Stimulated activated CD4-positive, alpha-beta T cell treated with anti-CD3 and anti-CD28 coated beads, Interleukin-15, amount 100 ng/mL, for 24 hours (primary cell): ENCODE measurements around the gene SMARCA2.

Source experiments
- DNase-seq: peaks from one replicate; pipeline ENCODE4 v3.0.0-alpha.2; 2020

SMARCA2 gene

DNA sequence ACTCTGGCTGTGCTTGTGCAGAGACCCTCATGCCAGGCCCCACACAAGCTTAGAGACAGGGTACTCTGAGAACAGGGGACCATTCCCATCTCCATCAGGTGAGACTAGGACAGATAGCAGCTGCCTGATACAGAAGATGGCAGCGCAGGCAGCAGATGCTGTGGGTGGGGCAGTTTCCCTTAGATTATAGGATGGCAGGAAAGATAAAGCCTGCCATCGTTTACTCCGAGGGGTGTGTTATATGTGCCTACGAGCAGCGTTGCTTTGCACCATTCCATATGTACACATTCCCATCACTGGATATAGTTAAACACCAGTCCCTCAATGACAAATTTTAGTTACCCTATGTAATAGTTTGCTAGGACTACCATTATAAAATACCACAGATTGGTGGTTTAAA is 135.2 kb downstream of the SMARCA2 start:
- DNase-seq, result no peak

DNA sequence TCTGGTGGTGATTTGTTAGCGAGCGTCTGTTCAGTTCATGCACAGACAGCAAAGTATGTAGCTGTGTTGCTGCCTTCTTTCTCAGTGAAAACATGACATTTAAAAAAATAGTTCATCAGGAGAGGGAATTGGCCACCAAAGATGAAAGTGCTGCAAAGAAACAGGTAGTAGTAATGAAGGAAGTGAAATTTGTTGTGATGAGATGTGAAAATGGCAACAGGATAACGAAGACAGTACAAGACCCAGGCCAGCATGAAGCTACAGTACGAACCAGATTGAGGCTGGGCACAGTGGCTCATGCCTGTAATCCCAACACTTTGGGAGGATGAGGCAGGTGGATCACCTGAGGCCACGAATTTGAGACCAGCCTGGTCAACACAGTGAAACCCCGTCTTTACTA is 136.0 kb downstream of the SMARCA2 start:
- DNase-seq, result no peak

DNA sequence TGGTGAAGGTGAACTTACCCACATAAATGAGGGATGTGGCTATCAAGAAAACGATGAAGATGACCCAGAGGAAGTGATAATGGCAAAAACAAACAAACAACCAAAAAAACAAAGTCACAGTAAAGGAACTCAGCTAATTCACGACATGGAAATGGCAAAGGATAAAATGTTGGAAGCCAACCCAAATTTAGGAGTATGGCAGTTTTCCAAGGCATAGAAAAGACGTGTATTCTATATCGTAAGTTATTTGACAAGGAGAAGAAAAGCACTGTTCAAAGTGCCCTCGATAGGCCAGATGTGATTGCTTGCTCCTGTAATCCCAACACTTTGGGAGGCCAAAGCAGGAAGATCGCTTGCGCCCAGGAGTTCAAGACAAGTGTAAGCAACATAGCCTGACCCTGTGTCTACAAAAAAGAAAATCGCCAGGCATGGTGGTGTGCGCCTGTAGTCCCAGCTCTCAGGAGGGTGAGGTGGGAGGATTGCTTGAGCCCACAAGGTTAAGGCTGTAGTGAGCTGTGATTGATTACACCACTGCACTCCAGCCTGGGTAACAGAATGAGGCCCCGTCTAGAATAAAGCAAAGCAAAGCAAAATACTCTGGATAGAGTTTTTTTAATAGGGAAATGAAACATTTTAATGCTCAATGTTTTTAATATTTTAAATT is 138.0 kb downstream of the SMARCA2 start:
- DNase-seq, result no peak

- DNase-seq, result no peak
Observed at GRCh38 chr9:2153630-2154217, 138.6 kb downstream of the SMARCA2 start.

- DNase-seq, result no peak
Observed at GRCh38 chr9:2154731-2155130, 139.6 kb downstream of the SMARCA2 start.

- no peak for DNase-seq
Observed at GRCh38 chr9:2155966-2156365, 140.8 kb downstream of the SMARCA2 start.

- DNase-seq, result peak; percentile 67
Observed at GRCh38 chr9:2157277-2158110, 142.3 kb downstream of the SMARCA2 start.

DNA sequence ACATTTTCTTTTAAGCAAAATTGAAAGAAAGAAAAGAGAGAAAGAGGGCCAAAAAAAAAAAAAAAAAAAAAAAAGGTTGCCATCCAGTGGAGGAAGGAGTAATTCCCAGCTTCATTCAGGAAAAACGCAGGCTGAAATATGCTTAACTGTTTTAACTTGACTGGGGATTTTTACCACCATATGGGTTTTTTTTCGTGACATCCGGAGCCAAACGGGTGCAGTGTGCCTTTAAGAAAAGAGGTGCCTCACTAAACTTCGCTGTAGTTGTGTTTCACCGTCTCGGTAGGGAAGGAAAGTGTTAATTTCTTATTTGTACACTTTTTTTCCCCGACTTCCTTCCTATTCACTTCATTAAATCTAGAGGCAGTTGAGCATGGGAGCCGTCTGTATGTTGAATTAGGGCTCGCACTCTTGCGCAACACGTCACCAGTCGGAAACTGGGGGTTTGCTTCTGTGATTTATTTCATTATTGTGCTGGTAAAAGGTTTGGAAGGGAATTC is 143.0 kb downstream of the SMARCA2 start:
- peak; percentile 52 for DNase-seq

DNA sequence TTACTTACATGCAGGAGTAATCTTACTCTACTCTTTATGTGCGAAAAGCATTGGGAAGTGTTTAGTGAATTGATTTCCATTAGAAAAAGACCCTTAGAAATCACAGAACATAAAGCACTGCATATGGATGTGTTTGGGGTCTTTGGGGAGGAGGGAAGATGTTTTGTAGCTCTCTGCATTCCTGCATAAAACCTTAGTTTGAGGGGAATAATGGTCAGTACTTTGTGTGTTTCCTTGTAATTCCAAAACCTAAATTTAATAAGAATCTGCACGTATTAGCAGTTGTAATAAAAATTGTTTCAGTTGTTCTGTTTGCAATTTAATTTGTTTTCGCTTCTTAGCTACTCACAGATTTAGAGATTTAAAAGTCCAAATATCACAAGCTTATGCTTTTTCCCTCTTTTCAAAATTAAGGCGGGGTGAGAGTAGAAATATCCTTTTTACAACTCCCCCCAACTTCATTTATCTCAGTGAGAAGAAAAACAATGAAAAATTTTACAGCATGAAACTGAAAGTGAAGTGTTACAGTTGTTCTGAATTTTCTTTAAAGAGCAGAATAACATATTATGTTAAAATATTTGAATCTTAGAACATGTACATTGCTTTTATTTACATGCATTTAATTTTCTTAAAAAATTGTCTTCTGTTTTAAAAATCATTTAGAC is 143.8 kb downstream of the SMARCA2 start:
- DNase-seq, result no peak

DNA sequence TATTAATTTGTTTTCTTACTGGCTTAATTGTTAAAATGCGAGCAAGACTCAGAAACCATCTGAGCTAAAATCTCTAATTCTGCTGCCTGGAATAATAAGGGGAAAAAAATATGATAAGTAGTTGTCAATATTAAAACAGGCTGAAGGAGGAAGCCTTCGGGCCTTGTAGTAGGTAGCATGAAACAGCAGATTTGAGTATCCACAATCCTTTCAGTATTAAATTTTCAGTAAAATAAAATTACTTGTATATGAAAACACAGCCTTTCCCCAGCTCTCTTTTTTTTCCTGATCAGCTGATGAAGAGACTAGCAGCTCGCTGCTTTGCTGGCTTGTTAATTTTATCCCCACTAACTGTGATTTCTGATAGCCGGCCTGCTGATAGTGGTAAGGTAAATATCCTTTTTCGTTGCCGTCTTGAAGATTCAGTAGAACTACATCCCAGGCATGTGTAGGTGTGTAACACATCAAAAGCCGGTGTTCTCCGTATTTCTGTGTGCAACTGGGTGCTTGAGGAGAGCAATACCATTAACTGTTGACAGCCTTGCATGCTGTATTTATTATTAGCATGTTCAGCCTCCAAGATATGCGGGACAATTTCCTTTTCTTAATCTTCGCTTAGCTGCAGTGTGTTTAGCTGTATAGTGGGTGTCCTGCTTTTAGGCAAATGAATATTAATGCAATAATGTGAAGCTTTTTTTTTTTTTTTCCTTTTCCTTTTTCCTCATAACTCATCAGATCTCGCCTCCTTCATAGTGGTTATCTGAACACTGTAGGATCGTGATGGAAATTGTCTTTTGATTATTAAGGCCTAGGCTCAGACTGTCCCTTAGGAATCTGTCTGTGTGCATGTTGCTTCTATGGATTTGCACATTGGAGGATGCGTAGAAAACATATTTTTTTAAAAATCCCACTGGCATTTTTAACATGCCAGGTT is 144.6 kb downstream of the SMARCA2 start:
- peak; percentile 6 for DNase-seq

- DNase-seq, result no peak
Observed at GRCh38 chr9:2161661-2162060, 146.5 kb downstream of the SMARCA2 start.

GRCh38 chr9:2163231-2163885 is 148.2 kb downstream of the SMARCA2 start:
- DNase-seq, result no peak

DNA sequence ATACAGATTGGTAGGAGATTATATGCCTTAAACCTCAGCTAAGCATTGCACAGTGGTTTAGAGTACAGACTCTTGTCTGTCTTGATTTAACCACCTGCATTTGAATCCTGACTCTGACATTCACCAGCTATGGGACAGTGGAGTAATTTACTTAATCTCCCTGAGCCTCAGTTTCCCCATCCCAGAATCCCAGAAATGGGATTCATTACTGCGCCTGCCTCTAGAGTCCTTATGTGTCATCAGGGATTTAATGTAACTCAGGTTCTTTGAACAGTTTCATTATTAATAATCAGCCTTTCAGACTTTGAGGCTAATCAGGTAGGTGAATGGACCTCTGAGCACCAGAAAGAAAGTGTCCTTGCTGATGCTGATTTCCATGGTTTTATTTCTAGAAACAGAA is 149.1 kb downstream of the SMARCA2 start:
- no peak for DNase-seq

GRCh38 chr9:2166203-2166602 is 151.1 kb downstream of the SMARCA2 start:
- DNase-seq, result no peak

GRCh38 chr9:2169035-2169434 is 153.9 kb downstream of the SMARCA2 start:
- DNase-seq, result no peak

GRCh38 chr9:2170722-2171121 is 155.6 kb downstream of the SMARCA2 start:
- DNase-seq, result no peak

DNA sequence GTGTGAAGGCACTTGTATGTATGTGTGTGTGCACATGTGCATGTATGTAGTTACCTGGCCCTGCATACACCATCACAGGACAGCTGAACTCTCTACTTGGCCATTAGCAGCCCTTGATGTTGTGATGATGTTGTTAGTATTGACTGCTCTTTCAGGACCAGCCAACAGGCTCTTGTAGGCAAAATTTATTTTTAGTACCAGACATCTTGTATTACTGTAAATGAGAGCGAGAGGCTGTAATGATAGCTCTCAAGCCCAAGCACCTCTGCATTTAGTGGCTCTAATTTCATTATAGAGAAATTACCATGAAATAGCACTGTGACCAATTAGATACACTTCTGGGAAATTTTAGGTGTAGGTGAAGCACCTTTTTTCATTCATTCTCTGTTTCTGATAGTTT is 158.0 kb downstream of the SMARCA2 start:
- DNase-seq, result no peak

DNA sequence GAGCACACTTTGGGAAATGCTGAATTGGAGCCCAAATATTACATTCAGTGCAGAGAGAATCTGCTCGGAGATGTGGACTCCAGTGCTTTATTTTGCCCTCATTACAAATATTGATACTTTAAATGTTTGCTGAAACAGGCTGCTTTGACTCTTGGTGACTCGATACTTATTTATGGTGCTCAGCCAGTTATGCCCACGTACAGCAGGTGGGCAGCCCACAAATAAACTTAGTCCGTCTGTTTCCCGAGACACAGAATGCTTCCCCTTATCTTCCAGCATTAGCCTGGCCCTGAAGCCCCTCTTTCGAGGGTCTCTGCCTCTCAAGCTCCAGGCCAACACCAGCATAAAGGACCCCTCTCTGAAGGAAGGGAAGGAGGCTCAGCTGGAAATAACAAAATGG is 158.7 kb downstream of the SMARCA2 start:
- no peak for DNase-seq

DNA sequence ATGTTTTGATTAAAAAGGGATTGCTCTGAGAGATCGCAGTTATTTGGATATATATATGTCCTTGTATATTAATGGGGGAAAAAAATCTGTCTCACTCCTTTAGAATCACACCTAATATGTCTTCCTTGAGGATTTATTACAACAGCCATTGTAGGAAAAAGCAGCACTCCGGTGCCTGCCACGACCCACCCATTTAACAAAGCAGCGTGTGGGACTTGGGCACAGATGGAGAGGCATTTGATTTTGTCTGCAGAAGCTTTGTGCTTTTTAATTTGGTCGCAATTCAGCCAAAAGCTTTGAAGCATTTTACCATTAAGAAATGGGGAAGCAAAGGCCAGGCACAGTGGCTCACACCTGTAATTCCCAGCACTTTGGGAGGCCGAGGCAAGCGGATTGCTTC is 159.2 kb downstream of the SMARCA2 start:
- DNase-seq, result no peak

GRCh38 chr9:2174911-2175310 is 159.8 kb downstream of the SMARCA2 start:
- no peak for DNase-seq

DNA sequence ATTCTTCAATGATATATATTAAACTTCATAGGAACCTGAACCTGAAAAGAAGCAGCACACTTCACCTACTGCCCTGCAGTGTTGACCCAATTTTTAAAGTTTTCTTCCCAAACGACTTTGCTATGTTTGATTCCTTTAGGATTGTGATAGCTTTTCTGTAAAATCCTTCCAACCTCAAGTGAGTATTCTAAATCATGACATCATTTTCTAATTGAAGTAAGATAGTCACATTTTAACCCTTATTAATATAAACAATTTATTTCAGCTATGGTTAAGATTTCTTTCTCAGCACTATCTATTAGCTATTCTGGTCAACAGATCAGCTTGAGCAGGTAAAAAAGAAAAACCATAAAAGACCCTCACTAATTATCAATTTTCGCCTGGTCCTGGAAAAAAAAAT is 162.0 kb downstream of the SMARCA2 start:
- DNase-seq, result no peak
